A673 (cell line): Measurements from ENCODE around the gene ZNF396.

Experiments
- CTCF ChIP-seq: fragments of 300-800, 200-600 bp; sonication (generic); conservative IDR thresholded peaks from 2 replicates; pipeline ENCODE4 v1.5.1; 2017; ENCODE audit warnings: low read depth, mild to moderate bottlenecking, antibody characterized with exemption, low read length, moderate library complexity, mixed read lengths
- EZH2 ChIP-seq: fragments of 200-600 bp; sonication (generic); IDR thresholded peaks from 2 replicates; pipeline ENCODE4 v1.6.1; 2017; ENCODE audit warnings: borderline replicate concordance, low read depth, mild to moderate bottlenecking, mixed read lengths, antibody characterized with exemption, low read length; ENCODE audit not compliant: poor library complexity, severe bottlenecking

- TF ChIP-seq CTCF (no peak), EZH2 (no peak)
Measured at GRCh38 chr18:35411625-35412351, 34.7 kb upstream of the ZNF396 start.
